Measurements from ENCODE around the gene PLD1. TPM values are rescaled to one million over a fixed set of nuclear protein-coding genes. Genes with fewer than 3 reads are reported as not detected.

Gene PLD1
- total RNA-seq, 4 donors from 2014 or later = 15.3 to 55.9 (median 45.4) TPM

DNA sequence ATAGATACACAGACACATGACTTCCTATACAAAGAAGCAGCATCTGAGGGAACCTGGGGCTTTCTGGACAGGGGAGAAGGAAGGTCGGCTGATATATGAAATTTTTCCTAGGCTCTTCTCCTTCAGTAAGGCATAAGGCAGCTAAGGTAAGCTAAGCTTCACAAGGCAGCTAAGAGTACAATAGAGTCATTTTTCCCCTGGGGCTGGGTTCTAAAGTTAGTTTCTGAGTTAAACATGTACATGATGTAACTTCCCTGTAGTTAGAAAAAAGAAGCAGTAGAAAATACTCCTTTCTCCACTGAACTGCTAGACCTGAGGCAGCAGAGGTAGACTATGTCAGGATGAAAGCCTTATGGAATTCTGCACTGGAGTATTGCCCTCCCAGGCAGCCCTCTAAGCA lies 109.6 kb downstream of the PLD1 start:
- H3K27ac ChIP-seq = no peak overlapping the region
- peaks cover 0 to 12% (median 4%) of the 10 kb centered on the region in 4 donors for H3K9me3 ChIP-seq
- no peaks in the 10 kb centered on the region for H3K4me1 ChIP-seq
- H3K4me3 ChIP-seq = no peak overlapping the region
- TF ChIP-seq POLR2A (IDR thresholded peaks at IDR 0.05) (no peak), EP300 (IDR thresholded peaks at IDR 0.05) (no peak)
- TF ChIP-seq, protein P1, sequence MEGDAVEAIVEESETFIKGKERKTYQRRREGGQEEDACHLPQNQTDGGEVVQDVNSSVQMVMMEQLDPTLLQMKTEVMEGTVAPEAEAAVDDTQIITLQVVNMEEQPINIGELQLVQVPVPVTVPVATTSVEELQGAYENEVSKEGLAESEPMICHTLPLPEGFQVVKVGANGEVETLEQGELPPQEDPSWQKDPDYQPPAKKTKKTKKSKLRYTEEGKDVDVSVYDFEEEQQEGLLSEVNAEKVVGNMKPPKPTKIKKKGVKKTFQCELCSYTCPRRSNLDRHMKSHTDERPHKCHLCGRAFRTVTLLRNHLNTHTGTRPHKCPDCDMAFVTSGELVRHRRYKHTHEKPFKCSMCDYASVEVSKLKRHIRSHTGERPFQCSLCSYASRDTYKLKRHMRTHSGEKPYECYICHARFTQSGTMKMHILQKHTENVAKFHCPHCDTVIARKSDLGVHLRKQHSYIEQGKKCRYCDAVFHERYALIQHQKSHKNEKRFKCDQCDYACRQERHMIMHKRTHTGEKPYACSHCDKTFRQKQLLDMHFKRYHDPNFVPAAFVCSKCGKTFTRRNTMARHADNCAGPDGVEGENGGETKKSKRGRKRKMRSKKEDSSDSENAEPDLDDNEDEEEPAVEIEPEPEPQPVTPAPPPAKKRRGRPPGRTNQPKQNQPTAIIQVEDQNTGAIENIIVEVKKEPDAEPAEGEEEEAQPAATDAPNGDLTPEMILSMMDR (IDR thresholded peaks at IDR 0.05) = no peak
- DNase-seq (ENCODE audit: low spot score in 2 of 2) = no peak
- H3K27me3 ChIP-seq = no peaks in the 10 kb centered on the region
- peaks cover 0 to 14% (median 0%) of the 10 kb centered on the region in 3 donors for H3K36me3 ChIP-seq
- WGBS, 2 donors = 86 to 87% methylated on average over 1 of the region's 1 CpG

GRCh38 chr3:171700157-171700556 lies 110.1 kb downstream of the PLD1 start:
- TF ChIP-seq EP300 (IDR thresholded peaks at IDR 0.05) (no peak), POLR2A (IDR thresholded peaks at IDR 0.05) (no peak)
- TF ChIP-seq, protein P1 (IDR thresholded peaks at IDR 0.05) = no peak
- DNase-seq (ENCODE audit: low spot score in 2 of 2) = no peak
- H3K36me3 ChIP-seq = peaks cover 0 to 13% (median 0%) of the 10 kb centered on the region in 3 donors
- no peaks in the 10 kb centered on the region for H3K27me3 ChIP-seq
- peaks cover 0 to 3% (median 0%) of the 10 kb centered on the region in 4 donors for H3K4me1 ChIP-seq
- no peak overlapping the region for H3K4me3 ChIP-seq
- peaks cover 0 to 12% (median 4%) of the 10 kb centered on the region in 4 donors for H3K9me3 ChIP-seq
- H3K27ac ChIP-seq = no peak overlapping the region
- 81 to 82% methylated on average over 2 of the region's 2 CpGs for WGBS, 2 donors

DNA sequence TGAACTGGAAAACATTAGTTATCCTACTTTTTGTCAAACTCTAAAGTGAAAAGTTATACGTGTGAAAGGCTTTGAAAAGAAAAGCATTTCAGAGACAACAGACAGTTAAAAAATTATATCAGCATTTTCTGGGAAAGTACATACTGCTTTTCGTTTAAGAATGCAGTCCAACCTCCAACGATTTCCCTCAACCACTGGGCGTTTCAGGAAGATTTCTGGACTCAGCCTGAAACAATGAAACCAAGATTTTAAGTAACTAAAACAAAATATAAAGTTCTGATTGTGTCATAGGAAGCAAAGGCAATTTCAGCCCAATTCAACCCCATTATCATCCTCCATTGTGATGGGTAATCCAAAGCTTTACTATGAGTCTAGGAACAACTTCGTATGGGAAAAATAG lies 110.7 kb downstream of the PLD1 start:
- H3K36me3 ChIP-seq = peaks cover 0 to 8% (median 0%) of the 10 kb centered on the region in 3 donors
- H3K27me3 ChIP-seq = no peaks in the 10 kb centered on the region
- peaks cover 0 to 3% (median 0%) of the 10 kb centered on the region in 4 donors for H3K4me1 ChIP-seq
- no peak overlapping the region for H3K4me3 ChIP-seq
- no peak for DNase-seq (ENCODE audit: low spot score in 2 of 2)
- peaks cover 0 to 12% (median 4%) of the 10 kb centered on the region in 4 donors for H3K9me3 ChIP-seq
- H3K27ac ChIP-seq = no peak overlapping the region
- TF ChIP-seq, protein P1 (IDR thresholded peaks at IDR 0.05) = no peak
- TF ChIP-seq EP300 (IDR thresholded peaks at IDR 0.05) (no peak), POLR2A (IDR thresholded peaks at IDR 0.05) (no peak)
- WGBS, 2 donors = 54 to 56% methylated on average over 5 of the region's 5 CpGs

GRCh38 chr3:171696805-171697204 lies 113.5 kb downstream of the PLD1 start:
- WGBS, 2 donors = 92 to 94% methylated on average over 6 of the region's 6 CpGs
- DNase-seq (ENCODE audit: low spot score in 2 of 2) = no peak
- TF ChIP-seq EP300 (IDR thresholded peaks at IDR 0.05) = no peak
- TF ChIP-seq, protein P1 (IDR thresholded peaks at IDR 0.05) = no peak
- TF ChIP-seq POLR2A (IDR thresholded peaks at IDR 0.05) = no peak
- Histone ChIP-seq H3K36me3 (peaks cover 0 to 6% (median 0%) of the 10 kb centered on the region in 3 donors), H3K9me3 (no peaks in the 10 kb centered on the region), H3K4me3 (no peak overlapping the region), H3K27ac (no peak overlapping the region), H3K4me1 (peaks cover 0 to 3% (median 0%) of the 10 kb centered on the region in 4 donors), H3K27me3 (no peaks in the 10 kb centered on the region)

GRCh38 chr3:171695426-171695825 lies 114.9 kb downstream of the PLD1 start:
- H3K4me1 ChIP-seq = peaks cover 0 to 3% (median 0%) of the 10 kb centered on the region in 4 donors
- DNase-seq (ENCODE audit: low spot score in 2 of 2) = no peak
- no peak overlapping the region for H3K4me3 ChIP-seq
- TF ChIP-seq, protein P1 (IDR thresholded peaks at IDR 0.05) = no peak
- TF ChIP-seq EP300 (IDR thresholded peaks at IDR 0.05) = no peak
- TF ChIP-seq POLR2A (IDR thresholded peaks at IDR 0.05) = no peak
- peaks cover 0 to 6% (median 0%) of the 10 kb centered on the region in 3 donors for H3K36me3 ChIP-seq
- H3K27me3 ChIP-seq = no peaks in the 10 kb centered on the region
- H3K27ac ChIP-seq = no peak overlapping the region
- H3K9me3 ChIP-seq = no peaks in the 10 kb centered on the region
- WGBS, 2 donors = 8 to 16% methylated on average over 1 of the region's 1 CpG

Measured in tibial nerve (tissue), 4 donors.